ENCODE measurements around the gene PCGF3. TPM values are rescaled to one million over a fixed set of nuclear protein-coding genes. Genes with fewer than 3 reads are reported as not detected.

The PCGF3 gene
- total RNA-seq, 1 donor from 2014 or later = 88.1 TPM

DNA sequence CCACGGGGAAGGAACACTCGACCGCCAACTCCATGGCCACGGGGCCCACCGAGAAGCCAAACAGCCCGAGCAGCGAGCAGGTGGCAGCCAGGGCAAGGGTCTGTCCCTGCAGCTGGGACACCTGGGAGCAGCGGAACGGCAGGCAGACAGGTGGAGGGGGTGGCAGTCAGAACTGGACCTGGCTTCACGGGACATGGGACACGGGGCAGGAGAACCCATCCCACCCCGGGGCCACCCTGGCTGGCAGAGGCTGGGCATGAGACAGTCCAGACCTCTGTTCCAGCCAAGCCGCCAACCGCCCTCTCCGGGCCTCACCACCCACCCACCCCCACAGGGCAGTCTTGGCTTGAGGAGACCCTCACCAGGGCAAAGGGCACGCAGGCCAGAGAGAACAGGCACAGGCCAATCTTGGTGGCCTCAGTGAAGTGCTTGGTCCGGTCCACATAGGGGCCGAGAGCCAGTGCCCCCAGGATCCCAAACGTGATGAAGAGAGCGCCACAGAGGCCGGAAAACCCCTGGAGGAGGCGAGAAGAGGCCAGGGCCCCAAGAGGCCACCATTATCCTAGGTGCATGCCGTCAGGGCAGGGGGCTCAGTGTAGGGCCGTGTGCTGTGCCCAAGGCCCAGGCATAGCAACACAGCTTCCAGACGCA lies 22.3 kb upstream of the PCGF3 start:
- Mint-ChIP-seq H3K27ac (no peak overlapping the region), H3K4me3 (no peak overlapping the region), H3K9me3 (no peaks in the 10 kb centered on the region), H3K4me1 (peaks cover 7% of the 10 kb centered on the region), H3K27me3 (ENCODE audit: low read depth) (no peaks in the 10 kb centered on the region), H3K36me3 (no peaks in the 10 kb centered on the region)
- TF ChIP-seq, protein P1, sequence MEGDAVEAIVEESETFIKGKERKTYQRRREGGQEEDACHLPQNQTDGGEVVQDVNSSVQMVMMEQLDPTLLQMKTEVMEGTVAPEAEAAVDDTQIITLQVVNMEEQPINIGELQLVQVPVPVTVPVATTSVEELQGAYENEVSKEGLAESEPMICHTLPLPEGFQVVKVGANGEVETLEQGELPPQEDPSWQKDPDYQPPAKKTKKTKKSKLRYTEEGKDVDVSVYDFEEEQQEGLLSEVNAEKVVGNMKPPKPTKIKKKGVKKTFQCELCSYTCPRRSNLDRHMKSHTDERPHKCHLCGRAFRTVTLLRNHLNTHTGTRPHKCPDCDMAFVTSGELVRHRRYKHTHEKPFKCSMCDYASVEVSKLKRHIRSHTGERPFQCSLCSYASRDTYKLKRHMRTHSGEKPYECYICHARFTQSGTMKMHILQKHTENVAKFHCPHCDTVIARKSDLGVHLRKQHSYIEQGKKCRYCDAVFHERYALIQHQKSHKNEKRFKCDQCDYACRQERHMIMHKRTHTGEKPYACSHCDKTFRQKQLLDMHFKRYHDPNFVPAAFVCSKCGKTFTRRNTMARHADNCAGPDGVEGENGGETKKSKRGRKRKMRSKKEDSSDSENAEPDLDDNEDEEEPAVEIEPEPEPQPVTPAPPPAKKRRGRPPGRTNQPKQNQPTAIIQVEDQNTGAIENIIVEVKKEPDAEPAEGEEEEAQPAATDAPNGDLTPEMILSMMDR (IDR thresholded peaks at IDR 0.05; ENCODE audit: unreplicated experiment) = no peak
- DNase-seq (ENCODE audit: low spot score in 2 of 2, unreplicated experiment in 2 of 2) = no peak

DNA sequence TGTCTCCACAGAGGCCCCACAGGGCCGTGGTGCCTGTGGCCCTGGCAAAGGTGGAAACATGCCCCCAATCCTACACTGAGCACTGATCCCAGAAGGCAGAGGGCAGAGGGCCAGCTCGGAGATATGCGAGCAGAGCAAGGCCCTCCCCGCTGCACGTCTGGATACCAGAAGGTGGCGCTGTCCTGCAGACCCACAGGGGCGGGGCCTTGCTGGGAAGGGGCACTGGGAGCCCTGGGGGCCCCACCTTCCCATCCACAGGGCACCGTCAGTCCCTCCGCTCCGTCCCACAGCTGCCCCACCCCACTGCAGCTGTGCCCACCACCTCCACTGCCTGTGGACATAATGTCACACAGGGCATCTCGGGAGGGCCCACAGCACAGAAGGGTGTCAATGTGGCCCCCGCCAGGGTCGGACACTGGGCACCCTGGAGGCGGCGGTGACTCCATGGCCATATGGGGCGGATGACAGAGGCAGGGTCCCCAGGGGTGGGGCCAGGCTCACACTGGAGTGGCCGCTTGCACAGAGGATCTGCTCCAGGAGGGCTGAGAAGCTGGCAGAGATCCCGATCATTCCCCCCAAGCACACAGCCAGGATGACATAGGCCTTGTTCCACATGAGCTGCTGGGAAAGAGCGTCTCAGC lies 21.5 kb upstream of the PCGF3 start:
- Mint-ChIP-seq H3K4me1 (peaks cover 7% of the 10 kb centered on the region), H3K9me3 (no peaks in the 10 kb centered on the region), H3K27ac (no peak overlapping the region), H3K4me3 (no peak overlapping the region), H3K36me3 (no peaks in the 10 kb centered on the region), H3K27me3 (ENCODE audit: low read depth) (no peaks in the 10 kb centered on the region)
- TF ChIP-seq, protein P1 (IDR thresholded peaks at IDR 0.05; ENCODE audit: unreplicated experiment) = peak; percentile 58
- peak in 1 of 2 experiments; percentile 36 for DNase-seq (ENCODE audit: low spot score in 2 of 2, unreplicated experiment in 2 of 2)

DNA sequence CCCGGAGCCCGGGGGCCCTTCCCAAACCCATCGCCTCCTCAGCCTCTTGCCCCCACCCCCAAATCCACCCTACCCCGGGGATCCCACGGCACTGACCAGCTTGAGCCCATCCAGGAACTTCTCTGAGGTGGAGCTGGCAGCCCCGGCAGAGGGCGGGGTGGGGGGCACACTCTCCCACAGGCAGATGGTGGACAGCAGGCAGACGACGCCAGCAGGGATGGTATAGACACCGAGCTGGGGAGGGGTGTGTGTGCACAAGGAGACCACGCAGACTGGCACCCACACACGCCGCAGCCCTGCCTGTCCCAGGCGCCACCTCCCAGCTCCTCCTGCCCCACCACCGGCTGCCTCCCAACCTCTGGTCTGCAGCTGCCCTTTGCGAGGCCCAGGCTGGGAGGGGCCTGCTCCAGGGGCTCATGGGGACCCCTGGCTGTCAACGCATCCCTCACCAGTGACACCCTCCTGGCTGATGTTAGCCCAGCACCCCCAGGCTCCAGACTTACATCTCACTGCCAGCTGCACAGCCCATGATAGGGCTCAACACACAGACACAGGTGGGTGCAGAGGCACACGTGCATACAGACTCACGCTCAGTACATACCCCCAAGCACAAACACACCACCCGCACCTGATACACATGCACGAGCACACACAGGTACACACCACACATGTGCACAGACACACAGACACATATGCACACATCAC lies 20.9 kb upstream of the PCGF3 start:
- no peak overlapping the region for H3K27ac Mint-ChIP-seq
- no peaks in the 10 kb centered on the region for H3K9me3 Mint-ChIP-seq
- no peak for DNase-seq (ENCODE audit: low spot score in 2 of 2, unreplicated experiment in 2 of 2)
- no peaks in the 10 kb centered on the region for H3K36me3 Mint-ChIP-seq
- TF ChIP-seq, protein P1 (IDR thresholded peaks at IDR 0.05; ENCODE audit: unreplicated experiment) = no peak
- no peaks in the 10 kb centered on the region for H3K27me3 Mint-ChIP-seq (ENCODE audit: low read depth)
- H3K4me3 Mint-ChIP-seq = no peak overlapping the region
- H3K4me1 Mint-ChIP-seq = peaks cover 12% of the 10 kb centered on the region

DNA sequence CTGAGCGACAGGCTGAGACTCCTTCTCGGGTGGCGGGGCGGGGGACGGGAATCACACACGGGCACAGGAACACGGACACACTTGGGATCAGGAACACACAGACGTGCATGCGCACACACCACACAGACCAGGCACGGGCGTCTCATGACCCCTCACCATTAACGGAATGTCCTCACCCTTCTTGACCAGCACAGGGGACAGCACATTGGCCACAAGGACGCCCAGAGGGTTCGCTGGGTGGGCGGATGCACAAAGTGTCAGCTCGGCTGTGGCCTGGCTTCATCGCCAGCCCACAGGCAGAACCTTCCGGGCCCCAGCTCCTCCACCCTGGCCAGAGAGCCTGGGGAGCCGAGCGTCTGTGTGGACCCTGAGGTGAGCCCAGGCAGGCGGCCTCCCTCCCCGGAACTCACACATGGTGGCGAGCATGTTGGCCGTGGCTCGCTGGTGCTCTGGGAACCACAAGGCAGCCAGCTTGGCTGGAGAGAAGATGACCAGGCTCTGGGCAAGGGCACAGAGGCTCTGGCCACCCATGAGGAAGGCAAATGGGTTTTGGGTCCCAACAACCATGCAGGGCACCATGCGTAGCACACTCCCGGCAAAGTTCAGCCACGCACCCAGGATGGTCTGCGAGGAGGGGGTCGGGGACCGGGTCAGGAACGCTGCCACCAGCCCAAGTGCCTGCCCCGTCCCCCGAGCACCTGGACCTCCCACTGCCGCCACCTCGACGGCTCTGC lies 19.8 kb upstream of the PCGF3 start:
- no peaks in the 10 kb centered on the region for H3K9me3 Mint-ChIP-seq
- TF ChIP-seq, protein P1 (IDR thresholded peaks at IDR 0.05; ENCODE audit: unreplicated experiment) = no peak
- no peak overlapping the region for H3K27ac Mint-ChIP-seq
- H3K4me1 Mint-ChIP-seq = peaks cover 19% of the 10 kb centered on the region
- H3K4me3 Mint-ChIP-seq = no peak overlapping the region
- no peak for DNase-seq (ENCODE audit: low spot score in 2 of 2, unreplicated experiment in 2 of 2)
- H3K27me3 Mint-ChIP-seq (ENCODE audit: low read depth) = no peaks in the 10 kb centered on the region
- H3K36me3 Mint-ChIP-seq = no peaks in the 10 kb centered on the region

DNA sequence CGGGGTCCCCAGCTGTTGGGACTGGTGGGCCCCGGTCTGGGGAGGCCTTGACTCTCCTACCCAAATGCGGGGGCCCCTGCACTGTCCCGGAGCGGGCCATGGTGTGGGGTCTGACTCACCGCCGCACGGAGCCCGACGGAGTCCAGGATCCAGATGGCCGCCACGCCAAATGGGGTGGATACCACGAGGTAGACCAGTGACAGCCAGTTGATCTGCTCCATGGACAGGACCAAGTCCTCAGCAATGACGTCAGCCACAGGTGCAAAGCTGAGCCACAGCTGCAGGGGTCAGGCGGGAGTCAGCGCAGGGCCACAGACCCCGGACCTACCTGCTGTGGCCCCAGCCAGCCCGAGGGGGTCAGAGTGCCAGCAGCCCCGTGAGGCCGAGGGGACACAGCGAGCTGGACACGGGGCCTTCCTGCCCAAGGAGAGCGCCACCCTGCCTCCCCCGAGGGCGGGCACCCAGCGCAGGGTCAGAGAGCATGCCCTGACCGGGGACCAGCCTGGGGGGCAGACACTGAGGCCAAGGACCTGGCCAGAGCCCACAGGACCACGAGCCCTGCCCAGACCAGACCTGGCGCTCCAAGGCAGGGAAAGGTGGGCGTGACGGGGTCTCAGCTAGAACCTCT lies 19.1 kb upstream of the PCGF3 start:
- Mint-ChIP-seq H3K4me1 (peaks cover 19% of the 10 kb centered on the region), H3K27ac (no peak overlapping the region), H3K4me3 (no peak overlapping the region), H3K9me3 (no peaks in the 10 kb centered on the region), H3K27me3 (ENCODE audit: low read depth) (no peaks in the 10 kb centered on the region), H3K36me3 (no peaks in the 10 kb centered on the region)
- TF ChIP-seq, protein P1 (IDR thresholded peaks at IDR 0.05; ENCODE audit: unreplicated experiment) = no peak
- DNase-seq (ENCODE audit: low spot score in 2 of 2, unreplicated experiment in 2 of 2) = peak in 1 of 2 experiments; percentile 20
